Upper lobe of left lung (tissue), 4 donors: Measurements from ENCODE around the gene PRR5.

Source experiments
- EP300 ChIP-seq, 4 donors: sonication (generic); formaldehyde crosslinking; IDR thresholded peaks; one replicate each; pipeline ENCODE4 v1.5.1; 2017; ENCODE audit warnings: antibody characterized with exemption in 4 of 4, control low read depth in 2 of 4
- POLR2A ChIP-seq, 4 donors: fragments of 450-650 bp; IDR thresholded peaks; one replicate each; pipeline ENCODE4 v1.5.1; 2016 to 2017; ENCODE audit warnings: antibody characterized with exemption in 4 of 4, mild to moderate bottlenecking in 2 of 4
- POLR2AphosphoS5 ChIP-seq, 2 donors: sonication (generic); formaldehyde crosslinking; IDR thresholded peaks; one replicate each; pipeline ENCODE4 v1.5.1; 2017; ENCODE audit warnings: antibody characterized with exemption in 2 of 2
- TF ChIP-seq, protein P1 (sequence below), 6 experiments: fragments of 450-650 bp in 4 of 6; fragments of 200-600 bp in 2 of 6; sonication (generic) in 2 of 6; IDR thresholded peaks; one replicate each; pipeline ENCODE4 v1.5.1; 2016 to 2019; ENCODE audit warnings: antibody characterized with exemption in 6 of 6

DNA sequence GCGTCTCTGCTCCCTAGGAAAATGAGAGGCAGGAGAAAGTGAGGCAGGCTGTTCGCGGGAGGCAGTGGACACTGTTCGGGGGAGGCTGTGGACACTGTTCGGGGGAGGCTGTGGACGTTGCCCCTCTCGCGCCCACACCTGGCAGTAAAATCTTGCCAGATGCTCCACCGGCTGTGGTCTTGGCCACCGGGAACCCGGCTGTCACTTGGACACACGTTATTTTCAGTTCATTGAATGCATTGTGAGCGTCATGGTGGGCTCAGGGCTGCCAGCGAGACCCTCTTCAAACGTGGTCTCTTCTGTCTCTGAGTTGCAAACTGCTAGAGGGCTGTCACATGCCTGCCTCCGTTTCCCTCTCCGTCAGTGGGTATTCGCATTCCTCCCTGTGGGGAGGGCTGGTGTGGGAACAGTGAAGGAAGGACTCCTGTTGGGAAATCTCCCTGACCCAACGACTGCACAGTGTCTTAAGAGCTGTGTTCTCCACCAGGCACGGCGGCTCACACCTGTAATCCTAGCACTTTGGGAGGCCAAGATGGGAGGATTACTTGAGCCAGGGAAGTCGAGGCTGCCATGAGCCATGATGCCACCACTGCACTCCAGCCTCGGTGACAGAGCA lies 1.4 kb downstream of the PRR5 start:
- TF ChIP-seq, protein P1, sequence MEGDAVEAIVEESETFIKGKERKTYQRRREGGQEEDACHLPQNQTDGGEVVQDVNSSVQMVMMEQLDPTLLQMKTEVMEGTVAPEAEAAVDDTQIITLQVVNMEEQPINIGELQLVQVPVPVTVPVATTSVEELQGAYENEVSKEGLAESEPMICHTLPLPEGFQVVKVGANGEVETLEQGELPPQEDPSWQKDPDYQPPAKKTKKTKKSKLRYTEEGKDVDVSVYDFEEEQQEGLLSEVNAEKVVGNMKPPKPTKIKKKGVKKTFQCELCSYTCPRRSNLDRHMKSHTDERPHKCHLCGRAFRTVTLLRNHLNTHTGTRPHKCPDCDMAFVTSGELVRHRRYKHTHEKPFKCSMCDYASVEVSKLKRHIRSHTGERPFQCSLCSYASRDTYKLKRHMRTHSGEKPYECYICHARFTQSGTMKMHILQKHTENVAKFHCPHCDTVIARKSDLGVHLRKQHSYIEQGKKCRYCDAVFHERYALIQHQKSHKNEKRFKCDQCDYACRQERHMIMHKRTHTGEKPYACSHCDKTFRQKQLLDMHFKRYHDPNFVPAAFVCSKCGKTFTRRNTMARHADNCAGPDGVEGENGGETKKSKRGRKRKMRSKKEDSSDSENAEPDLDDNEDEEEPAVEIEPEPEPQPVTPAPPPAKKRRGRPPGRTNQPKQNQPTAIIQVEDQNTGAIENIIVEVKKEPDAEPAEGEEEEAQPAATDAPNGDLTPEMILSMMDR (IDR thresholded peaks at IDR 0.05) = no peak
- TF ChIP-seq POLR2AphosphoS5 (IDR thresholded peaks at IDR 0.05) = no peak
- TF ChIP-seq POLR2A (IDR thresholded peaks at IDR 0.05) = no peak
- TF ChIP-seq EP300 (IDR thresholded peaks at IDR 0.05) = no peak
